Neural cell (in vitro differentiated cells): ENCODE results near the gene MYO7A. TPM values are rescaled to one million over a fixed set of nuclear protein-coding genes. Genes with fewer than 3 reads are reported as not detected.

Experiments used
- H2AFZ ChIP-seq: fragments of 200-600, 300-800 bp; sonication (generic), shearing (Covaris generic); 2 replicates; pipeline ENCODE4 v1.6.0; 2014; ENCODE audit warnings: low read depth, mild to moderate bottlenecking, antibody characterized with exemption, low read length, moderate library complexity
- H3F3A ChIP-seq: fragments of 200-600 bp; shearing (Covaris generic); 2 replicates; pipeline ENCODE4 v1.6.1; 2016; ENCODE audit warnings: mild to moderate bottlenecking, moderate library complexity, mixed read lengths, antibody characterized with exemption, low read length; ENCODE audit not compliant: insufficient read depth, poor library complexity, severe bottlenecking
- H3K27ac ChIP-seq: fragments of 200-600, 300-800 bp; sonication (generic), shearing (Covaris generic); 2 replicates; pipeline ENCODE4 v1.5.1; 2014; ENCODE audit warnings: mild to moderate bottlenecking, low read length, moderate library complexity
- H3K27me3 ChIP-seq: fragments of 300-800, 200-600 bp; sonication (generic), shearing (Covaris generic); 2 replicates; pipeline ENCODE4 v1.6.0; 2014; ENCODE audit warnings: mild to moderate bottlenecking, low read depth, low read length, moderate library complexity; ENCODE audit not compliant: insufficient read depth
- H3K36me3 ChIP-seq: fragments of 300-800, 200-600 bp; sonication (generic), shearing (Covaris generic); 2 replicates; pipeline ENCODE4 v1.5.1; 2014; ENCODE audit warnings: mild to moderate bottlenecking, antibody characterized with exemption, low read length, moderate library complexity; ENCODE audit not compliant: insufficient read depth
- H3K4me2 ChIP-seq: fragments of 300-800, 200-600 bp; sonication (generic), shearing (Covaris generic); 2 replicates; pipeline ENCODE4 v1.6.0; 2014; ENCODE audit warnings: mild to moderate bottlenecking, low read length
- H3K4me3 ChIP-seq: fragments of 300-800, 200-600 bp; sonication (generic), shearing (Covaris generic); 2 replicates; pipeline ENCODE4 v1.5.1; 2014; ENCODE audit warnings: mild to moderate bottlenecking, low read length, moderate library complexity
- H3K79me2 ChIP-seq: fragments of 200-600 bp; shearing (Covaris generic); replicated peaks from 2 replicates; pipeline ENCODE4 v1.6.0; 2014; ENCODE audit warnings: mild to moderate bottlenecking, low read length, moderate library complexity; ENCODE audit not compliant: insufficient read depth
- H3K9ac ChIP-seq: fragments of 300-800, 200-600 bp; sonication (generic), shearing (Covaris generic); 2 replicates; pipeline ENCODE4 v1.6.1; 2016; ENCODE audit warnings: mild to moderate bottlenecking, low read length, mixed read lengths
- H3K9me2 ChIP-seq: fragments of 200-600 bp; shearing (Covaris generic); 2 replicates; pipeline ENCODE4 v1.6.1; 2016; ENCODE audit warnings: mild to moderate bottlenecking, low read length, mixed read lengths; ENCODE audit not compliant: insufficient read depth
- H3K9me3 ChIP-seq: fragments of 200-600, 300-800 bp; sonication (generic), shearing (Covaris generic); 2 replicates; pipeline ENCODE4 v1.6.1; 2016; ENCODE audit warnings: mild to moderate bottlenecking, mixed run types, low read length, moderate library complexity, mixed read lengths
- H4K20me1 ChIP-seq: fragments of 200-600 bp; shearing (Covaris generic); 2 replicates; pipeline ENCODE4 v1.6.1; 2016; ENCODE audit warnings: mild to moderate bottlenecking, mixed run types; ENCODE audit not compliant: insufficient read depth
- EP300 ChIP-seq: fragments of 450-650 bp; conservative IDR thresholded peaks from 2 replicates; pipeline ENCODE4 v1.6.1; 2014; ENCODE audit warnings: antibody characterized with exemption, mild to moderate bottlenecking, moderate library complexity; ENCODE audit not compliant: poor library complexity, severe bottlenecking
- EZH2 ChIP-seq: fragments of 200-600, 300-800 bp; shearing (Covaris generic), sonication (generic); IDR thresholded peaks from 2 replicates; pipeline ENCODE4 v1.6.1; 2014; ENCODE audit warnings: antibody characterized with exemption, low read length, borderline replicate concordance, mild to moderate bottlenecking; ENCODE audit not compliant: insufficient read depth, poor library complexity, severe bottlenecking
- MXI1 ChIP-seq: fragments of 450-650 bp; conservative IDR thresholded peaks from 2 replicates; pipeline ENCODE4 v1.6.1; 2014; ENCODE audit warnings: antibody characterized with exemption, mild to moderate bottlenecking; ENCODE audit not compliant: poor library complexity, severe bottlenecking
- POLR2AphosphoS5 ChIP-seq: IDR thresholded peaks from 2 replicates; pipeline ENCODE4 v1.6.1; 2012
- RAD21 ChIP-seq: fragments of 450-650 bp; conservative IDR thresholded peaks from 2 replicates; pipeline ENCODE4 v1.6.1; 2014; ENCODE audit warnings: antibody characterized with exemption, mild to moderate bottlenecking, moderate library complexity
- REST ChIP-seq: IDR thresholded peaks from 2 replicates; pipeline ENCODE4 v1.6.1; 2012; ENCODE audit warnings: borderline replicate concordance
- SMC3 ChIP-seq: fragments of 450-650 bp; conservative IDR thresholded peaks from 2 replicates; pipeline ENCODE4 v1.6.1; 2014; ENCODE audit warnings: antibody characterized with exemption, mild to moderate bottlenecking, moderate library complexity; ENCODE audit not compliant: poor library complexity
- TAF1 ChIP-seq: IDR thresholded peaks from 2 replicates; pipeline ENCODE4 v1.6.1; 2012; ENCODE audit warnings: low read depth
- polyA plus RNA-seq: library from polyadenylated mRNA; depleted of rRNA; stranded (reverse); fragments of >200 nt; gene quantifications from 2 replicates; pipeline ENCODE4 v1.2.3, GENCODE V29; 2014
- TF ChIP-seq, protein P1 (sequence below): fragments of 450-650 bp; IDR thresholded peaks from 2 replicates; pipeline ENCODE4 v1.5.1; 2014; ENCODE audit warnings: antibody characterized with exemption, mild to moderate bottlenecking, moderate library complexity; ENCODE audit not compliant: poor library complexity, severe bottlenecking

The MYO7A gene
- polyA plus RNA-seq, 1 donor from 2014 or later = 0.61 TPM

DNA sequence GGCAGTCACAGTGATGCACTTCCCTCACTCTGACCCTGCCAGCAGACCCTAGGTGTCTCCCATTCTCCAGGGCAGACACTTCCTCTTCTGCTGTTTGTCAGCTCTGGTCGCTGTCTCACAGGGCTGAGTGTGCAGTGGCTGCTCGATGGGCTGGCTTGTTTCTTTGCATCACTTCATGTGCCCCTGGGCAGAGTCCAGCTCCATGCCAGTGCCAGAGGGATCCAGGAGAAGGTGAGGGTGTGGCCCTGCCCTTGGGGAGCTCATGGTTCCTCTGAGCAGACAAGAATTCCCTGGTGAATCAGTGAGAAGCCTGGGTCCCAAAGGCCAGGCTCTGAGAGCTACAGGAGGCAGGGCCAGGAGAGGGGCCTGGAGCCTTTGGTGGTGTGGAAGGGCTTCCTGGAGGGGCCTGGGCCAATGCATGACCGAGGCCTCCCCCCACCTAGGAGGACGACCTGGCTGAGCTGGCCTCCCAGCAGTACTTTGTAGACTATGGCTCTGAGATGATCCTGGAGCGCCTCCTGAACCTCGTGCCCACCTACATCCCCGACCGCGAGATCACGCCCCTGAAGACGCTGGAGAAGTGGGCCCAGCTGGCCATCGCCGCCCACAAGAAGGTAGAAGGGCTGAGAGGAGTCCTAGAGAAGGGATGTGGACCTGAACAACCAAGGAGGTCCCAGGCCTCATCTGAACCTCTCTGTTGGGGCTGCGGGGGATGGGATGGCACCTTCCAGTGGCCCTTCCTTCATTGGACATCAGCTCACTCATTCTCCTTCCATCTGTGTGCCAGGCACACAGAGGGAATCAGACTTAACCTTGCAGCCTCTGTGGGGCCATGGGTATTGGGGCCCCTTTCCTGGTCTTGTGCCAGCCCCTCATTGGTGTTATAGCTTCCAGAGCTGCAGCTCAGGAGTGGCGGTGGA is 66.1 kb downstream of the MYO7A start:
- Histone ChIP-seq H3K36me3 (no peaks in the 10 kb centered on the region), H3K79me2 (no peaks in the 10 kb centered on the region), H3K9me2 (no peaks in the 10 kb centered on the region), H4K20me1 (no peaks in the 10 kb centered on the region), H3K27ac (no peak overlapping the region), H3K4me2 (no peak overlapping the region), H3K9me3 (no peaks in the 10 kb centered on the region), H2AFZ (no peak overlapping the region), H3K9ac (no peak overlapping the region), H3K4me3 (no peak overlapping the region), H3F3A (no peaks in the 10 kb centered on the region), H3K27me3 (no peaks in the 10 kb centered on the region)
- TF ChIP-seq REST = no peak
- no peak for TF ChIP-seq SMC3
- TF ChIP-seq POLR2AphosphoS5 = no peak
- no peak for TF ChIP-seq EP300
- TF ChIP-seq RAD21 = no peak
- TF ChIP-seq TAF1 = no peak
- TF ChIP-seq, protein P1, sequence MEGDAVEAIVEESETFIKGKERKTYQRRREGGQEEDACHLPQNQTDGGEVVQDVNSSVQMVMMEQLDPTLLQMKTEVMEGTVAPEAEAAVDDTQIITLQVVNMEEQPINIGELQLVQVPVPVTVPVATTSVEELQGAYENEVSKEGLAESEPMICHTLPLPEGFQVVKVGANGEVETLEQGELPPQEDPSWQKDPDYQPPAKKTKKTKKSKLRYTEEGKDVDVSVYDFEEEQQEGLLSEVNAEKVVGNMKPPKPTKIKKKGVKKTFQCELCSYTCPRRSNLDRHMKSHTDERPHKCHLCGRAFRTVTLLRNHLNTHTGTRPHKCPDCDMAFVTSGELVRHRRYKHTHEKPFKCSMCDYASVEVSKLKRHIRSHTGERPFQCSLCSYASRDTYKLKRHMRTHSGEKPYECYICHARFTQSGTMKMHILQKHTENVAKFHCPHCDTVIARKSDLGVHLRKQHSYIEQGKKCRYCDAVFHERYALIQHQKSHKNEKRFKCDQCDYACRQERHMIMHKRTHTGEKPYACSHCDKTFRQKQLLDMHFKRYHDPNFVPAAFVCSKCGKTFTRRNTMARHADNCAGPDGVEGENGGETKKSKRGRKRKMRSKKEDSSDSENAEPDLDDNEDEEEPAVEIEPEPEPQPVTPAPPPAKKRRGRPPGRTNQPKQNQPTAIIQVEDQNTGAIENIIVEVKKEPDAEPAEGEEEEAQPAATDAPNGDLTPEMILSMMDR = no peak
- no peak for TF ChIP-seq EZH2
- TF ChIP-seq MXI1 = no peak

GRCh38 chr11:77195071-77195755 is 67.2 kb downstream of the MYO7A start:
- no peaks in the 10 kb centered on the region for H4K20me1 ChIP-seq
- no peak overlapping the region for H3K4me2 ChIP-seq
- H3K36me3 ChIP-seq = no peaks in the 10 kb centered on the region
- no peaks in the 10 kb centered on the region for H3K9me3 ChIP-seq
- H3K27ac ChIP-seq = no peak overlapping the region
- H3K79me2 ChIP-seq = no peaks in the 10 kb centered on the region
- no peak overlapping the region for H2AFZ ChIP-seq
- no peaks in the 10 kb centered on the region for H3K9me2 ChIP-seq
- no peaks in the 10 kb centered on the region for H3F3A ChIP-seq
- no peak for TF ChIP-seq TAF1
- TF ChIP-seq RAD21 = no peak
- no peak for TF ChIP-seq MXI1
- no peak overlapping the region for H3K9ac ChIP-seq
- H3K4me3 ChIP-seq = no peak overlapping the region
- no peaks in the 10 kb centered on the region for H3K27me3 ChIP-seq
